IMR-90 (cell line): ENCODE results near the gene SLF2. TPM values are rescaled to one million over a fixed set of nuclear protein-coding genes. Genes with fewer than 3 reads are reported as not detected.

ENCODE experiments used
- ATAC-seq: fragments of 200-7000 bp; cut with Tn5 transposase; 2 replicates; pipeline ENCODE4 v1.9.1; 2020; ENCODE audit warnings: low read depth, mild to moderate bottlenecking, moderate library complexity
- BruUV-seq: library from RNA; stranded (reverse); fragments of 400-500 nt; replicated peaks from 2 replicates; lab custom pipeline; 2021; lab: Mats Ljungman, UMichigan
- CTCF ChIA-PET: fragments of 300-600 bp; formaldehyde crosslinking; extraction: SDS; loops from one replicate; lab custom pipeline; 2021; ENCODE audit warnings: antibody characterized with exemption; lab: Yijun Ruan, JAX
- POLR2A ChIA-PET: fragments of 300-600 bp; sonication (Branson Sonifier 250); formaldehyde crosslinking; loops from one replicate; lab custom pipeline; 2022; ENCODE audit warnings: antibody characterized with exemption; ENCODE audit not compliant: unreplicated experiment; lab: Charles Lee
- DNase-seq: peaks from one replicate; pipeline ENCODE4 v3.0.0; 2013
- H2AFZ ChIP-seq: replicated peaks from 2 replicates; pipeline ENCODE3; 2013; ENCODE audit warnings: low read length, mild to moderate bottlenecking; ENCODE audit not compliant: poor library complexity
- H2AK5ac ChIP-seq: 2 replicates; pipeline ENCODE4 v1.6.1; 2013; ENCODE audit warnings: low read depth, low read length, inconsistent platforms
- H2AK9ac ChIP-seq: replicated peaks from 2 replicates; pipeline ENCODE3; 2013; ENCODE audit warnings: mild to moderate bottlenecking, low read depth, low read length, moderate library complexity; ENCODE audit not compliant: poor library complexity
- H2BK120ac ChIP-seq: 2 replicates; pipeline ENCODE4 v1.6.1; 2013; ENCODE audit warnings: low read depth, low read length, inconsistent platforms
- H2BK15ac ChIP-seq: 3 replicates; pipeline ENCODE4 v1.6.1; 2013; ENCODE audit warnings: low read depth, low read length, inconsistent platforms
- H2BK20ac ChIP-seq: 2 replicates; pipeline ENCODE4 v1.6.1; 2013; ENCODE audit warnings: low read depth, mild to moderate bottlenecking, inconsistent platforms, low read length, moderate library complexity
- H2BK5ac ChIP-seq: 2 replicates; pipeline ENCODE4 v1.6.1; 2013; ENCODE audit warnings: mild to moderate bottlenecking, low read depth, low read length, inconsistent platforms; ENCODE audit not compliant: poor library complexity, severe bottlenecking
- H3K14ac ChIP-seq: replicated peaks from 2 replicates; pipeline ENCODE4 v1.6.1; 2013; ENCODE audit warnings: low read depth, low read length, inconsistent platforms
- H3K18ac ChIP-seq: 2 replicates; pipeline ENCODE4 v1.6.1; 2013; ENCODE audit warnings: low read depth, low read length, control low read depth
- H3K23ac ChIP-seq: 2 replicates; pipeline ENCODE4 v1.6.1; 2013; ENCODE audit warnings: low read depth, low read length, inconsistent platforms
- H3K27ac ChIP-seq: 2 replicates; pipeline ENCODE4 v1.5.1; 2013; ENCODE audit warnings: mild to moderate bottlenecking, control low read depth, low read length; ENCODE audit not compliant: insufficient read depth
- H3K27me3 ChIP-seq: 2 replicates; pipeline ENCODE4 v1.6.1; 2013; ENCODE audit warnings: low read length; ENCODE audit not compliant: control insufficient read depth, insufficient read depth
- H3K36me3 ChIP-seq: 2 replicates; pipeline ENCODE4 v1.6.1; 2013; ENCODE audit warnings: low read length, mixed read lengths; ENCODE audit not compliant: control insufficient read depth, insufficient read depth
- H3K4ac ChIP-seq: 2 replicates; pipeline ENCODE4 v1.6.1; 2013; ENCODE audit warnings: low read depth, low read length, inconsistent platforms
- H3K4me1 ChIP-seq: 2 replicates; pipeline ENCODE4 v1.6.1; 2013; ENCODE audit warnings: low read length, mixed read lengths; ENCODE audit not compliant: control insufficient read depth, insufficient read depth
- H3K4me2 ChIP-seq: 2 replicates; pipeline ENCODE4 v1.6.1; 2013; ENCODE audit warnings: low read depth, mild to moderate bottlenecking, control low read depth, low read length, moderate library complexity
- H3K4me3 ChIP-seq: 2 replicates; pipeline ENCODE4 v1.5.1; 2013; ENCODE audit warnings: low read depth, mild to moderate bottlenecking, control low read depth, low read length, moderate library complexity; ENCODE audit not compliant: insufficient read depth
- H3K56ac ChIP-seq: 2 replicates; pipeline ENCODE4 v1.6.1; 2013; ENCODE audit warnings: low read length, inconsistent platforms; ENCODE audit not compliant: insufficient read depth; ENCODE audit errors: extremely low read depth
- H3K79me1 ChIP-seq, 2 experiments: 2 replicates each; pipeline ENCODE4 v1.6.1; 2013; ENCODE audit warnings: low read length in 2 of 2, inconsistent platforms in 1 of 2, low read depth in 1 of 2
- H3K9ac ChIP-seq: 2 replicates; pipeline ENCODE4 v1.6.1; 2013; ENCODE audit warnings: low read depth, low read length, control low read depth
- H3K9me1 ChIP-seq: 2 replicates; pipeline ENCODE4 v1.6.1; 2013; ENCODE audit warnings: low read length, inconsistent platforms; ENCODE audit not compliant: insufficient read depth
- H3K9me3 ChIP-seq: 2 replicates; pipeline ENCODE4 v1.6.1; 2013; ENCODE audit warnings: low read length; ENCODE audit not compliant: control insufficient read depth, insufficient read depth
- H4K20me1 ChIP-seq: 2 replicates; pipeline ENCODE4 v1.6.1; 2013; ENCODE audit warnings: low read length, inconsistent platforms; ENCODE audit not compliant: insufficient read depth
- H4K5ac ChIP-seq: 2 replicates; pipeline ENCODE4 v1.6.1; 2013; ENCODE audit warnings: mild to moderate bottlenecking, low read depth, low read length, control low read depth
- H4K8ac ChIP-seq, 2 experiments: 2 replicates each; pipeline ENCODE4 v1.6.1; 2013; ENCODE audit warnings: low read depth in 2 of 2, low read length in 2 of 2, control low read depth in 1 of 2, inconsistent platforms in 1 of 2
- H4K91ac ChIP-seq: 2 replicates; pipeline ENCODE4 v1.6.1; 2013; ENCODE audit warnings: low read depth, low read length, inconsistent platforms; ENCODE audit not compliant: insufficient read depth
- BHLHE40 ChIP-seq: fragments of 150-350 bp; IDR thresholded peaks from 2 replicates; pipeline ENCODE4 v1.6.1; 2016; ENCODE audit warnings: mild to moderate bottlenecking, low read depth, low read length
- CEBPB ChIP-seq: IDR thresholded peaks from 2 replicates; pipeline ENCODE4 v1.6.1; 2012; ENCODE audit warnings: low read depth, low read length, improper control_type of control experiment
- CHD1 ChIP-seq: IDR thresholded peaks from 2 replicates; pipeline ENCODE4 v1.6.1; 2012; ENCODE audit warnings: low read depth, low read length, improper control_type of control experiment
- CTCF ChIP-seq: conservative IDR thresholded peaks from 2 replicates; pipeline ENCODE4 v1.5.1; 2012; ENCODE audit warnings: mild to moderate bottlenecking, low read depth, low read length, improper control_type of control experiment
- ELK1 ChIP-seq: fragments of 150-350 bp; IDR thresholded peaks from 2 replicates; pipeline ENCODE4 v1.6.1; 2016; ENCODE audit warnings: low read depth, mild to moderate bottlenecking, low read length, moderate library complexity, borderline replicate concordance
- FOS ChIP-seq: fragments of 150-350 bp; IDR thresholded peaks from 2 replicates; pipeline ENCODE4 v1.6.1; 2016; ENCODE audit warnings: low read depth, low read length
- MAFK ChIP-seq: IDR thresholded peaks from 2 replicates; pipeline ENCODE4 v1.6.1; 2012; ENCODE audit warnings: low read depth, low read length, improper control_type of control experiment
- MAZ ChIP-seq: IDR thresholded peaks from 2 replicates; pipeline ENCODE4 v1.6.1; 2012; ENCODE audit warnings: low read depth, mild to moderate bottlenecking, low read length, improper control_type of control experiment, moderate library complexity, borderline replicate concordance
- MXI1 ChIP-seq: IDR thresholded peaks from 2 replicates; pipeline ENCODE4 v1.6.1; 2012; ENCODE audit warnings: low read depth, mild to moderate bottlenecking, low read length, moderate library complexity, borderline replicate concordance
- POLR2A ChIP-seq: IDR thresholded peaks from 2 replicates; pipeline ENCODE4 v1.6.1; 2012; ENCODE audit warnings: mild to moderate bottlenecking, low read depth, low read length
- RAD21 ChIP-seq: IDR thresholded peaks from 2 replicates; pipeline ENCODE4 v1.6.1; 2012; ENCODE audit warnings: low read length, improper control_type of control experiment
- RCOR1 ChIP-seq: IDR thresholded peaks from 2 replicates; pipeline ENCODE4 v1.6.1; 2012; ENCODE audit warnings: mild to moderate bottlenecking, low read length, improper control_type of control experiment; ENCODE audit not compliant: insufficient replicate concordance
- SMC3 ChIP-seq: fragments of 150-350 bp; IDR thresholded peaks from 2 replicates; pipeline ENCODE4 v1.6.1; 2016; ENCODE audit warnings: low read depth, mild to moderate bottlenecking, antibody characterized with exemption, low read length, moderate library complexity
- USF2 ChIP-seq: fragments of 150-350 bp; IDR thresholded peaks from 2 replicates; pipeline ENCODE4 v1.6.1; 2017; ENCODE audit warnings: mild to moderate bottlenecking, antibody characterized with exemption, low read length, low read depth
- WGBS, 2 experiments: methylation state at CpG; one replicate each; pipeline versions ENCODE4 v1.1.5 to v1.1.7; 2013; ENCODE audit warnings: missing lambda C conversion rate in 2 of 2; ENCODE audit not compliant: insufficient read length in 1 of 2; ENCODE audit errors: extremely low coverage in 2 of 2; 5-methylcytosine and 5-hydroxymethylcytosine counted together
- dilution Hi-C: fragments of 300-500 bp; cut with HindIII; formaldehyde crosslinking; loops from one replicate; pipeline ENCODE4 v1.14.3; 2018; ENCODE audit warnings: low sequenced_read_pairs; ENCODE audit not compliant: unreplicated experiment
- in situ Hi-C: fragments of 300-500 bp; cut with MboI; formaldehyde crosslinking; loops from 3 replicates; pipeline ENCODE4 v1.14.3; 2019; ENCODE audit warnings: low sequenced_read_pairs, inconsistent platforms, mixed read lengths
- intact Hi-C: fragments of 100-400 bp; cut with micrococcal nuclease; formaldehyde crosslinking; loops from 2 replicates; pipeline ENCODE4 v1.10.0; 2022
- polyA plus RNA-seq, 3 experiments: library from polyadenylated mRNA; depleted of rRNA; stranded (reverse); fragments of >200 nt; gene quantifications; 2 replicates each; pipeline ENCODE4 v1.2.3, GENCODE V29; 2012; ENCODE audit warnings: low replicate concordance in 1 of 3
- total RNA-seq: library from RNA; depleted of rRNA; stranded (reverse); fragments of >200 nt; gene quantifications from 2 replicates; pipeline ENCODE4 v1.2.3, GENCODE V29; 2012

Gene SLF2
- total and polyA plus RNA-seq, 2 of the 4 experiments (the other 2 are of a cell fraction): 8.5 to 21.7 TPM

GRCh38 chr10:100872034-100872791 lies 40.5 kb upstream of the SLF2 start:
- ChIA-PET POLR2A (no interaction called here), CTCF (interaction anchor here (0.6 to 1.4 kb wide), 6 partner anchors 9 to 353 kb away, joined by 3 read pairs; no protein-coding TSS in a partner anchor)
- H2BK20ac ChIP-seq: peak overlapping the region; percentile 73; the same call in 1 of the 2 replicates
- H2AFZ ChIP-seq: peak overlapping the region; percentile 5
- no peak overlapping the region for H3K9ac ChIP-seq
- H3K4me2 ChIP-seq: no peak overlapping the region
- peak; percentile 77 for DNase-seq
- no peak overlapping the region for H3K23ac ChIP-seq
- H3K18ac ChIP-seq: no peak overlapping the region
- H2BK15ac ChIP-seq: no peak overlapping the region
- H3K9me1 ChIP-seq: peaks cover 10% of the 10 kb centered on the region
- H3K4me1 ChIP-seq: peaks cover 12% of the 10 kb centered on the region
- peak overlapping the region; percentile 7; the same call in 1 of the 2 replicates for H2AK5ac ChIP-seq
- no peak overlapping the region for H4K8ac ChIP-seq
- no TSS peak for BruUV-seq
- H4K5ac ChIP-seq: no peak overlapping the region
- H3K9me3 ChIP-seq: no peaks in the 10 kb centered on the region
- no peak overlapping the region for H2AK9ac ChIP-seq
- in situ Hi-C loops (no loop called here), intact Hi-C loops (loop anchor here (1.0 to 10.0 kb wide), 2 partner anchors 127 to 337 kb away; partner anchors contain the start of genes HIF1AN and PAX2), dilution Hi-C loops (no loop called here)
- no peak overlapping the region for H2BK5ac ChIP-seq
- ATAC-seq: peak; percentile 93
- H3K56ac ChIP-seq: no peak overlapping the region
- no CpG with 5 or more reads among the region's 11 CpGs for WGBS, 2 experiments
- no peak overlapping the region for H3K4me3 ChIP-seq
- peak overlapping the region; percentile 72; the same call in 1 of the 2 replicates for H3K14ac ChIP-seq
- H2BK120ac ChIP-seq: no peak overlapping the region
- no peak overlapping the region for H3K27ac ChIP-seq
- H4K20me1 ChIP-seq: no peaks in the 10 kb centered on the region
- peak overlapping the region; percentile 59; the same call in 1 of the 2 replicates for H3K4ac ChIP-seq
- H3K36me3 ChIP-seq: no peaks in the 10 kb centered on the region
- H3K79me1 ChIP-seq: no peaks in the 10 kb centered on the region
- H3K27me3 ChIP-seq: peaks cover 12% of the 10 kb centered on the region
- 0 out of 2 replicates have a peak overlapping the region, but pooled peaks have one; percentile 62 for H4K91ac ChIP-seq
- TF ChIP-seq MXI1: no peak
- peak; percentile 42; the same call in 1 of the 2 replicates for TF ChIP-seq SMC3
- TF ChIP-seq BHLHE40: no peak
- TF ChIP-seq RCOR1: no peak
- peak; percentile 40; the same call in 1 of the 2 replicates for TF ChIP-seq FOS
- no peak for TF ChIP-seq CHD1
- TF ChIP-seq MAZ: peak; percentile 33; the same call in 1 of the 2 replicates
- TF ChIP-seq POLR2A: no peak
- peak; percentile 63 for TF ChIP-seq CTCF
- TF ChIP-seq USF2: no peak
- TF ChIP-seq RAD21: peak; percentile 65
- TF ChIP-seq ELK1: no peak
- no peak for TF ChIP-seq CEBPB
- TF ChIP-seq MAFK: no peak
